HCT116 (cell line): ENCODE measurements around the gene DCTD. TPM values are rescaled to one million over a fixed set of nuclear protein-coding genes. Genes with fewer than 3 reads are reported as not detected.

Source experiments
- ATAC-seq: fragments of 200-7000 bp; cut with Tn5 transposase; 2 replicates; pipeline ENCODE4 v1.9.1; 2020; ENCODE audit warnings: mild to moderate bottlenecking, moderate library complexity
- BruUV-seq: library from RNA; stranded (reverse); fragments of 400-500 nt; replicated peaks from 2 replicates; lab custom pipeline; 2021; lab: Mats Ljungman, UMichigan
- CTCF ChIA-PET: fragments of 300-600 bp; sonication (Branson Sonifier 250); formaldehyde crosslinking; loops from one replicate; lab custom pipeline; 2021; ENCODE audit warnings: antibody characterized with exemption; lab: Charles Lee
- POLR2A ChIA-PET: fragments of 300-600, 350-600 bp; sonication (Branson Sonifier 250); formaldehyde crosslinking; loops from one replicate; lab custom pipeline; 2021; ENCODE audit warnings: antibody characterized with exemption; lab: Charles Lee
- RAD21 ChIA-PET, 2 experiments: fragments of 300-600 bp; sonication (Branson Sonifier 250); formaldehyde crosslinking; loops; one replicate each; lab custom pipeline; 2023; ENCODE audit warnings: low total read pairs in 2 of 2; ENCODE audit not compliant: uncharacterized antibody in 2 of 2, unreplicated experiment in 2 of 2, low non-redundant PET in 1 of 2; lab: Charles Lee
- DNase-seq: peaks from one replicate; pipeline ENCODE4 v3.0.0-alpha.2; 2010; ENCODE audit warnings: low read depth, low spot score
- H2AFZ ChIP-seq: fragments of 200-600 bp; shearing (Covaris generic), sonication (generic); 2 replicates; pipeline ENCODE4 v1.6.1; 2017; ENCODE audit warnings: low read depth, mixed run types, mixed read lengths, antibody characterized with exemption, low read length; ENCODE audit not compliant: poor library complexity, severe bottlenecking
- H3K27ac ChIP-seq: 2 replicates; pipeline ENCODE4 v1.5.1; 2012; ENCODE audit warnings: low read depth, low read length
- H3K27me3 ChIP-seq: fragments of 200-600 bp; sonication (generic); 2 replicates; pipeline ENCODE4 v1.6.1; 2016; ENCODE audit warnings: mixed run types, low read length, mixed read lengths; ENCODE audit not compliant: insufficient read depth
- H3K36me3 ChIP-seq, 2 experiments: fragments of 200-500 bp in 1 of 2; fragments of 200-600 bp in 1 of 2; sonication (Bioruptor generic) in 1 of 2; sonication (generic) in 1 of 2; 2 replicates each; pipeline versions ENCODE4 v1.5.1 to v1.6.1; 2014 to 2016; ENCODE audit warnings: low read length in 2 of 2, inconsistent platforms in 1 of 2, mixed read lengths in 1 of 2, mixed run types in 1 of 2; ENCODE audit not compliant: insufficient read depth in 2 of 2, control insufficient read depth in 1 of 2
- H3K4me1 ChIP-seq, 2 experiments: fragments of 200-600 bp in 1 of 2; sonication (generic) in 1 of 2; 2 replicates each; pipeline versions ENCODE4 v1.5.1 to v1.6.1; 2012 to 2017; ENCODE audit warnings: low read length in 2 of 2, inconsistent platforms in 1 of 2, mild to moderate bottlenecking in 1 of 2, mixed read lengths in 1 of 2, mixed run types in 1 of 2, moderate library complexity in 1 of 2; ENCODE audit not compliant: insufficient read depth in 2 of 2, control insufficient read depth in 1 of 2
- H3K4me2 ChIP-seq: fragments of 200-600 bp; sonication (generic); 2 replicates; pipeline ENCODE4 v1.6.1; 2017; ENCODE audit warnings: mixed run types, low read length, mixed read lengths
- H3K4me3 ChIP-seq, 2 experiments: fragments of 200-600 bp in 1 of 2; sonication (generic) in 1 of 2; replicated peaks in 1 of 2; 2 replicates each; pipeline ENCODE4 v1.5.1; 2011 to 2016; ENCODE audit warnings: low read length in 2 of 2, control low read depth in 1 of 2, low read depth in 1 of 2, mild to moderate bottlenecking in 1 of 2, mixed read lengths in 1 of 2, mixed run types in 1 of 2
- H3K79me2 ChIP-seq: fragments of 200-600 bp; sonication (generic); 2 replicates; pipeline ENCODE4 v1.6.1; 2017; ENCODE audit warnings: mild to moderate bottlenecking, mixed run types, low read length, moderate library complexity, mixed read lengths; ENCODE audit not compliant: insufficient read depth
- H3K9ac ChIP-seq: fragments of 200-600 bp; sonication (generic); 2 replicates; pipeline ENCODE4 v1.6.1; 2016; ENCODE audit warnings: low read length, mixed read lengths
- H3K9me2 ChIP-seq: fragments of 200-600 bp; sonication (generic), shearing (Covaris generic); 2 replicates; pipeline ENCODE4 v1.6.1; 2017; ENCODE audit warnings: mixed run types, mild to moderate bottlenecking, moderate library complexity; ENCODE audit not compliant: insufficient read depth
- H3K9me3 ChIP-seq, 2 experiments: fragments of 200-500 bp in 1 of 2; fragments of 200-600 bp in 1 of 2; sonication (Bioruptor generic) in 1 of 2; sonication (generic) in 1 of 2; 2 replicates each; pipeline ENCODE4 v1.6.1; 2014 to 2017; ENCODE audit warnings: low read length in 2 of 2, mixed read lengths in 2 of 2, inconsistent platforms in 1 of 2, low read depth in 1 of 2, mild to moderate bottlenecking in 1 of 2, mixed run types in 1 of 2, moderate library complexity in 1 of 2; ENCODE audit not compliant: control insufficient read depth in 1 of 2, insufficient read depth in 1 of 2
- H4K20me1 ChIP-seq: fragments of 200-600 bp; sonication (generic), shearing (Covaris generic); 2 replicates; pipeline ENCODE4 v1.6.1; 2017; ENCODE audit warnings: mixed run types, mild to moderate bottlenecking, moderate library complexity; ENCODE audit not compliant: insufficient read depth
- EGR1 ChIP-seq: IDR thresholded peaks from 2 replicates; pipeline ENCODE4 v1.6.1; 2012; ENCODE audit warnings: low read depth
- EZH2 ChIP-seq: fragments of 200-600 bp; sonication (generic); IDR thresholded peaks from 2 replicates; pipeline ENCODE4 v1.6.1; 2017; ENCODE audit warnings: antibody characterized with exemption, mixed run types
- SP1 ChIP-seq: IDR thresholded peaks from 2 replicates; pipeline ENCODE4 v1.6.1; 2012; ENCODE audit warnings: low read depth
- ZNF274 ChIP-seq: fragments of 200-500 bp; sonication (Bioruptor generic); IDR thresholded peaks from 2 replicates; pipeline ENCODE4 v1.6.1; 2014; ENCODE audit warnings: mild to moderate bottlenecking, low read depth, low read length, inconsistent platforms
- intact Hi-C: fragments of 100-400 bp; cut with micrococcal nuclease; formaldehyde crosslinking; loops from 2 replicates; pipeline ENCODE4 v1.10.0; 2022
- total RNA-seq: library from RNA; stranded (reverse); gene quantifications from one replicate; pipeline ENCODE4 v1.2.1, GENCODE V29; 2021; ENCODE audit not compliant: unreplicated experiment
- TF ChIP-seq, protein P1 (sequence below): IDR thresholded peaks from 2 replicates; pipeline ENCODE4 v1.6.1; 2011; ENCODE audit warnings: mild to moderate bottlenecking, low read length, moderate library complexity; ENCODE audit not compliant: insufficient replicate concordance; ENCODE audit errors: extremely low read depth
- TF ChIP-seq, protein P2 (sequence below): IDR thresholded peaks from 2 replicates; pipeline ENCODE4 v1.6.1; 2012
- TF ChIP-seq, protein P3 (sequence below): IDR thresholded peaks from 2 replicates; pipeline ENCODE4 v1.6.1; 2012

Gene DCTD
- total RNA-seq, 1 experiment from 2014 or later = 96.3 TPM

DNA sequence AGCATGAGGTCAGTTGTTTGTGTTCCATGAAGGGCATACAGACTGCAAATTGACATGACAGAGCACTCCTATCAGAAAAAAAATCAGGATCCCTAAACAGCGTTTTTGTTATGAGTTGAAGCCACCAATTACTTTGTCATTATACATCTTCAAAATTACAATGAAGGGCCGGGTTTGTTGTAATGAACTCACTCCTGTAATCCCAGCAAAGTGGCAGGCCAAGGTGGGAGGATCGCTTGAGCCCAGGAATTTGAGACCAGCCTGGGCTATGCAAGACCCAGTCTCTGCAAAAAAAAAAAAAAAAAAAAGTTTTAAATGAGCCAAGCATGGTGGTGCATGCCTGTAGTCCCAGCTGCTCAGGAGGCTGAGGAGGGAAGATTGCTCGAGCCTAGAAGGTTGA is 3.5 kb upstream of the DCTD start:
- H3K79me2 ChIP-seq = peaks cover 11% of the 10 kb centered on the region; the same call in 1 of the 2 replicates
- no peak for TF ChIP-seq SP1
- TF ChIP-seq, protein P1, sequence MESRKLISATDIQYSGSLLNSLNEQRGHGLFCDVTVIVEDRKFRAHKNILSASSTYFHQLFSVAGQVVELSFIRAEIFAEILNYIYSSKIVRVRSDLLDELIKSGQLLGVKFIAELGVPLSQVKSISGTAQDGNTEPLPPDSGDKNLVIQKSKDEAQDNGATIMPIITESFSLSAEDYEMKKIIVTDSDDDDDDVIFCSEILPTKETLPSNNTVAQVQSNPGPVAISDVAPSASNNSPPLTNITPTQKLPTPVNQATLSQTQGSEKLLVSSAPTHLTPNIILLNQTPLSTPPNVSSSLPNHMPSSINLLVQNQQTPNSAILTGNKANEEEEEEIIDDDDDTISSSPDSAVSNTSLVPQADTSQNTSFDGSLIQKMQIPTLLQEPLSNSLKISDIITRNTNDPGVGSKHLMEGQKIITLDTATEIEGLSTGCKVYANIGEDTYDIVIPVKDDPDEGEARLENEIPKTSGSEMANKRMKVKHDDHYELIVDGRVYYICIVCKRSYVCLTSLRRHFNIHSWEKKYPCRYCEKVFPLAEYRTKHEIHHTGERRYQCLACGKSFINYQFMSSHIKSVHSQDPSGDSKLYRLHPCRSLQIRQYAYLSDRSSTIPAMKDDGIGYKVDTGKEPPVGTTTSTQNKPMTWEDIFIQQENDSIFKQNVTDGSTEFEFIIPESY = no peak
- TF ChIP-seq EGR1 = no peak
- no peak for TF ChIP-seq EZH2
- TF ChIP-seq, protein P2, sequence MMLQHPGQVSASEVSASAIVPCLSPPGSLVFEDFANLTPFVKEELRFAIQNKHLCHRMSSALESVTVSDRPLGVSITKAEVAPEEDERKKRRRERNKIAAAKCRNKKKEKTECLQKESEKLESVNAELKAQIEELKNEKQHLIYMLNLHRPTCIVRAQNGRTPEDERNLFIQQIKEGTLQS = no peak
- TF ChIP-seq, protein P3, sequence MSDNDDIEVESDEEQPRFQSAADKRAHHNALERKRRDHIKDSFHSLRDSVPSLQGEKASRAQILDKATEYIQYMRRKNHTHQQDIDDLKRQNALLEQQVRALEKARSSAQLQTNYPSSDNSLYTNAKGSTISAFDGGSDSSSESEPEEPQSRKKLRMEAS = no peak
- no peak for TF ChIP-seq ZNF274
- H3K9ac ChIP-seq = no peak overlapping the region
- no peak overlapping the region for H2AFZ ChIP-seq
- ChIA-PET POLR2A (no interaction called here), CTCF (no interaction called here), RAD21 (no interaction called here)
- H3K27me3 ChIP-seq = no peaks in the 10 kb centered on the region
- DNase-seq (no peak), ATAC-seq (no peak)
- H3K9me3 ChIP-seq = no peaks in the 10 kb centered on the region
- H4K20me1 ChIP-seq = no peaks in the 10 kb centered on the region
- intact Hi-C loops = loop anchor here (10.0 kb wide), 1 partner anchor 276 kb away; no protein-coding TSS in a partner anchor
- no peaks in the 10 kb centered on the region for H3K9me2 ChIP-seq
- H3K27ac ChIP-seq = no peak overlapping the region
- H3K4me3 ChIP-seq = no peak overlapping the region
- H3K36me3 ChIP-seq = no peaks in the 10 kb centered on the region
- peaks cover 10 to 23% of the 10 kb centered on the region in 2 experiments; a peak in 2 of 4 replicates for H3K4me1 ChIP-seq
- no TSS peak for BruUV-seq
- no peak overlapping the region for H3K4me2 ChIP-seq
